HepG2 (cell line): ENCODE data around the gene RNASE4. TPM values are rescaled to one million over a fixed set of nuclear protein-coding genes. Genes with fewer than 3 reads are reported as not detected.

Source experiments
- ATF7 ChIP-seq, 2 experiments: fragments of 450-650 bp in 1 of 2; sonication (generic) in 1 of 2; formaldehyde crosslinking in 1 of 2; IDR thresholded peaks; 2 replicates each; pipeline versions ENCODE4 v1.4.0 to v1.6.1; 2016 to 2020; ENCODE audit warnings: antibody characterized with exemption in 1 of 2, mild to moderate bottlenecking in 1 of 2, missing genetic modification reagents in 1 of 2
- BCLAF1 ChIP-seq: fragments of 450-650 bp; IDR thresholded peaks from 2 replicates; pipeline ENCODE4 v1.6.1; 2017; ENCODE audit warnings: mild to moderate bottlenecking
- DZIP1 ChIP-seq: sonication (generic); formaldehyde crosslinking; IDR thresholded peaks from 2 replicates; pipeline ENCODE4 v1.5.0; 2020; ENCODE audit warnings: mild to moderate bottlenecking, missing genetic modification reagents
- ELF3 ChIP-seq: IDR thresholded peaks from 2 replicates; pipeline ENCODE4 v1.6.1; 2016; ENCODE audit warnings: missing genetic modification reagents, missing compliant biosample characterization
- HIC2 ChIP-seq: sonication (generic); formaldehyde crosslinking; IDR thresholded peaks from 2 replicates; pipeline ENCODE4 v1.9.0; 2022; ENCODE audit warnings: low read depth, missing genetic modification reagents
- NFE2 ChIP-seq: sonication (generic); formaldehyde crosslinking; IDR thresholded peaks from 2 replicates; pipeline ENCODE4 v1.4.0; 2020; ENCODE audit warnings: missing genetic modification reagents
- PHF8 ChIP-seq: sonication (generic); formaldehyde crosslinking; IDR thresholded peaks from 2 replicates; pipeline ENCODE4 v1.5.0; 2020; ENCODE audit warnings: missing genetic modification reagents
- SRF ChIP-seq: IDR thresholded peaks from 2 replicates; pipeline ENCODE4 v1.6.1; 2011; ENCODE audit warnings: mild to moderate bottlenecking, low read depth, low read length, moderate library complexity
- TAF1 ChIP-seq: sonication (generic); formaldehyde crosslinking; IDR thresholded peaks from 2 replicates; pipeline ENCODE4 v1.4.0; 2020; ENCODE audit warnings: missing genetic modification reagents
- TRAFD1 ChIP-seq: sonication (generic); formaldehyde crosslinking; IDR thresholded peaks from 2 replicates; pipeline ENCODE4 v1.5.1; 2020; ENCODE audit warnings: missing genetic modification reagents, mild to moderate bottlenecking, borderline replicate concordance
- UBTF ChIP-seq: sonication (generic); formaldehyde crosslinking; IDR thresholded peaks from 2 replicates; pipeline ENCODE4 v1.4.0; 2020; ENCODE audit warnings: mild to moderate bottlenecking, missing genetic modification reagents
- ZNF562 ChIP-seq: sonication (generic); formaldehyde crosslinking; IDR thresholded peaks from 2 replicates; pipeline ENCODE4 v1.8.0; 2022; ENCODE audit warnings: missing genetic modification reagents, borderline replicate concordance
- ZNF580 ChIP-seq: IDR thresholded peaks from 2 replicates; pipeline ENCODE4 v1.6.1; 2016; ENCODE audit warnings: low read depth, borderline replicate concordance
- ZSCAN29 ChIP-seq: sonication (generic); formaldehyde crosslinking; conservative IDR thresholded peaks from 2 replicates; pipeline ENCODE4 v1.4.0; 2020; ENCODE audit warnings: mild to moderate bottlenecking, missing genetic modification reagents
- polyA plus RNA-seq, 8 experiments: library from polyadenylated mRNA; depleted of rRNA in 3 of 8; stranded (reverse) in 7 of 8; unstranded in 1 of 8; fragments of >200 nt; fragmentation: Illumina TruSeq in 4 of 8; extraction: Trizol in 4 of 8; gene quantifications; 2 replicates each; pipeline versions ENCODE4 v1.2.1 to v1.2.3, GENCODE V29; 2011 to 2016; ENCODE audit warnings: low read depth in 4 of 8, missing spikeins in 1 of 8, mixed read lengths in 1 of 8; ENCODE audit not compliant: insufficient read depth in 1 of 8
- total RNA-seq, 5 experiments: library from RNA; depleted of rRNA; stranded (reverse); fragments of >200 nt; fragmentation: Illumina TruSeq; extraction: Trizol; gene quantifications; 2 replicates each; pipeline ENCODE4 v1.2.3, GENCODE V29; 2016; ENCODE audit warnings: low read depth in 1 of 5

Gene RNASE4
- total and polyA plus RNA-seq, 2 of the 13 experiments (the other 11 are each of a cell fraction or from before 2014, with no cell fraction given), result 109 to 983 TPM

- TF ChIP-seq ZNF562 (CRISPR knock-in tag) (peak; percentile 49; the same call in 1 of the 2 replicates), ZNF580 (CRISPR knock-in tag) (no peak), TAF1 (CRISPR knock-in tag) (peak; percentile 77), SRF (no peak), TRAFD1 (0 out of 2 replicates have a peak, but pooled peaks have one; percentile 33), UBTF (CRISPR knock-in tag) (peak; percentile 58), HIC2 (CRISPR knock-in tag) (peak; percentile 71; the same call in 1 of the 2 replicates), PHF8 (CRISPR knock-in tag) (peak; percentile 71), ELF3 (peak; percentile 39; the same call in 1 of the 2 replicates), ZSCAN29 (CRISPR knock-in tag) (peak; percentile 93), ATF7 (IDR thresholded peaks at IDR 0.05) (no peak), ATF7 (CRISPR knock-in tag; IDR thresholded peaks at IDR 0.05) (peak; percentile 74), DZIP1 (CRISPR knock-in tag) (peak; percentile 85; the same call in 1 of the 2 replicates), NFE2 (CRISPR knock-in tag) (no peak), BCLAF1 (no peak)
Measured at GRCh38 chr14:20682435-20683124, 1.8 kb upstream of the RNASE4 start (continued).
